ENCODE measurements around the gene ROCK2. TPM values are rescaled to one million over a fixed set of nuclear protein-coding genes. Genes with fewer than 3 reads are reported as not detected.
"Not testable (repeated sequence)": the region's sequence is repeated elsewhere in the genome, so short reads cannot be mapped to it uniquely, and the experiment has no call there.

The ROCK2 gene
- total RNA-seq, 1 donor from 2014 or later, result 45.1 TPM

DNA sequence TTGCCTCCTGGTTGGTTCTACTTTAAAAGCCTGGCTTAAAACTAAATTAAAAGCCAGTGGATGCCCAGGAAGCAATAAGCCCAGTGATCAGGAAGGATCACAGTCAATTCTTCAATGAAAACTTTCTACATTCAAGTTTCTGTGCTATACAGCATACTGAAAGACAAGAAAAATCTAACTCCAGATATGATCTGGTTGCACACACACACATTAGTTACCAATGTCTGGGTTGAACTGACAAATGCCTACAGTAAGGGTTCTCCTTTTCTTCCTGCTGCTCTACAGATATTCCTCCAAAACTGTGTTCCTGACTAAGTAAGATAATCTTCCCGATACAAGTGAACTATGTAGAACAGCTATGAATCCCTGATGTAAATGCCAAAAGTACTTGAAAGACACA is 81.3 kb downstream of the ROCK2 start:
- H2AFZ ChIP-seq (ENCODE audit: low read depth, low read length), result no peak overlapping the region
- Mint-ChIP-seq H3K9me3 (ENCODE audit: unreplicated experiment) (no peaks in the 10 kb centered on the region), H3K36me3 (ENCODE audit: low read depth, unreplicated experiment) (peaks cover 9% of the 10 kb centered on the region), H3K27me3 (ENCODE audit: low read depth, unreplicated experiment) (no peaks in the 10 kb centered on the region), H3K4me1 (ENCODE audit: low read depth, unreplicated experiment) (peaks cover 5% of the 10 kb centered on the region), H3K27ac (ENCODE audit: unreplicated experiment) (no peak overlapping the region), H3K4me3 (ENCODE audit: unreplicated experiment) (no peak overlapping the region)
- H3K9ac ChIP-seq (ENCODE audit: low read length), result no peak overlapping the region
- no peak for FAIRE-seq
- H3K27ac ChIP-seq (ENCODE audit: low read depth, low read length), result no peak overlapping the region
- H3K4me3 ChIP-seq (ENCODE audit: insufficient read depth, low read depth, low read length), result no peak overlapping the region
- H3K27me3 ChIP-seq (ENCODE audit: insufficient read depth, low read length), result no peaks in the 10 kb centered on the region
- H3K9me3 ChIP-seq (ENCODE audit: insufficient read depth, low read depth, low read length), result no peaks in the 10 kb centered on the region
- DNase-seq (ENCODE audit: low read depth), result no peak
- TF ChIP-seq, protein P1, sequence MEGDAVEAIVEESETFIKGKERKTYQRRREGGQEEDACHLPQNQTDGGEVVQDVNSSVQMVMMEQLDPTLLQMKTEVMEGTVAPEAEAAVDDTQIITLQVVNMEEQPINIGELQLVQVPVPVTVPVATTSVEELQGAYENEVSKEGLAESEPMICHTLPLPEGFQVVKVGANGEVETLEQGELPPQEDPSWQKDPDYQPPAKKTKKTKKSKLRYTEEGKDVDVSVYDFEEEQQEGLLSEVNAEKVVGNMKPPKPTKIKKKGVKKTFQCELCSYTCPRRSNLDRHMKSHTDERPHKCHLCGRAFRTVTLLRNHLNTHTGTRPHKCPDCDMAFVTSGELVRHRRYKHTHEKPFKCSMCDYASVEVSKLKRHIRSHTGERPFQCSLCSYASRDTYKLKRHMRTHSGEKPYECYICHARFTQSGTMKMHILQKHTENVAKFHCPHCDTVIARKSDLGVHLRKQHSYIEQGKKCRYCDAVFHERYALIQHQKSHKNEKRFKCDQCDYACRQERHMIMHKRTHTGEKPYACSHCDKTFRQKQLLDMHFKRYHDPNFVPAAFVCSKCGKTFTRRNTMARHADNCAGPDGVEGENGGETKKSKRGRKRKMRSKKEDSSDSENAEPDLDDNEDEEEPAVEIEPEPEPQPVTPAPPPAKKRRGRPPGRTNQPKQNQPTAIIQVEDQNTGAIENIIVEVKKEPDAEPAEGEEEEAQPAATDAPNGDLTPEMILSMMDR (IDR thresholded peaks at IDR 0.05; ENCODE audit: insufficient read depth, low read depth, low read length), result no peak
- no peak for TF ChIP-seq EZH2 (IDR thresholded peaks at IDR 0.05; ENCODE audit: insufficient read depth, low read length)
- no peak overlapping the region for H3K4me2 ChIP-seq (ENCODE audit: low read length)
- no peaks in the 10 kb centered on the region for H3K4me1 ChIP-seq (ENCODE audit: insufficient read depth, low read length)
- H4K20me1 ChIP-seq (ENCODE audit: insufficient read depth, low read length), result peaks cover 27% of the 10 kb centered on the region
- H3K79me2 ChIP-seq (ENCODE audit: insufficient read depth, low read length), result peaks cover 47% of the 10 kb centered on the region
- no peaks in the 10 kb centered on the region for H3K36me3 ChIP-seq (ENCODE audit: insufficient read depth, low read length)

DNA sequence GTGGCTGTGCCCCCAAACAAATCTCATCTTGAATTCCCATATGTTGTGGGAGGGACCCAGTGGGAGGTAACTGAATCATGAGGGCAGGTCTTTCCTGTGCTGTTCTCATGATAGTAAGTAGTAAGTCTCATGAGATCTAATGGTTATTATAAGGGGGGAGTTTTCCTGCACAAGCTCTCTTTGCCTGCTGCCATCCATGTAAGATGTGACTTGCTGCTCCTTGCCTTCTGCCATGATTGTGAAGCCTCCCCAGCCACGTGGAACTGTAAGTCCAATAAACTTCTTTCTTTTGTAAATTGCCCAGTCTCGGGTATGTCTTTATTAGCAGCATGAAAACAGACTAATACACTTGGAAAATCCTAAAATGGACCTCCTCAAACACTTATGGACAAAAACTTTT is 82.0 kb downstream of the ROCK2 start:
- not testable (repeated sequence) for H3K4me3 ChIP-seq (ENCODE audit: insufficient read depth, low read depth, low read length); H3K36me3 ChIP-seq (ENCODE audit: insufficient read depth, low read length); H3K27me3 ChIP-seq (ENCODE audit: insufficient read depth, low read length); H3K4me2 ChIP-seq (ENCODE audit: low read length); H3K9me3 ChIP-seq (ENCODE audit: insufficient read depth, low read depth, low read length); H3K4me3 Mint-ChIP-seq (ENCODE audit: unreplicated experiment); H3K27ac ChIP-seq (ENCODE audit: low read depth, low read length); H3K4me1 Mint-ChIP-seq (ENCODE audit: low read depth, unreplicated experiment); DNase-seq (ENCODE audit: low read depth); H2AFZ ChIP-seq (ENCODE audit: low read depth, low read length); H3K27me3 Mint-ChIP-seq (ENCODE audit: low read depth, unreplicated experiment); H3K9ac ChIP-seq (ENCODE audit: low read length); H3K9me3 Mint-ChIP-seq (ENCODE audit: unreplicated experiment); H3K36me3 Mint-ChIP-seq (ENCODE audit: low read depth, unreplicated experiment); FAIRE-seq; H3K27ac Mint-ChIP-seq (ENCODE audit: unreplicated experiment); H3K4me1 ChIP-seq (ENCODE audit: insufficient read depth, low read length)
- H4K20me1 ChIP-seq (ENCODE audit: insufficient read depth, low read length), result peaks cover 24% of the 10 kb centered on the region
- peaks cover 41% of the 10 kb centered on the region for H3K79me2 ChIP-seq (ENCODE audit: insufficient read depth, low read length)

DNA sequence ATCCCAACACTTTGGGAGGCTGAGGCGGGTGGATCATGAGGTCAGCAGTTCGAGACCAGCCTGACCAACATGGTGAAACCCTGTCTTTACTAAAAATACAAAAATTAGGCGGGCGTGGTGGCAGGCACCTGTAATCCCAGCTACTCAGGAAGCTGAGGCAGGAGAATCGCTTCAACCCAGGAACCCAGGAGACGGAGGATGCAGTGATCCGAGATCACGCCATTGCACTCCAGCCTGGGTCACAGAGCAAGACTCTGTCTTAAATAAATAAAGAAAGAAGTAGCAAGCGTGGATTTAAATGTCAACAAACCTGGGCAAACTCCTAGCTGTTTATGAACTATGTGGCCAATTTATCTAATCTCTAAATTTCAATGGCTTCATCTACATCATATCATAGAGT is 82.9 kb downstream of the ROCK2 start:
- not testable (repeated sequence) for H3K36me3 Mint-ChIP-seq (ENCODE audit: low read depth, unreplicated experiment); H3K9me3 ChIP-seq (ENCODE audit: insufficient read depth, low read depth, low read length); DNase-seq (ENCODE audit: low read depth); H3K27ac Mint-ChIP-seq (ENCODE audit: unreplicated experiment); H3K4me3 ChIP-seq (ENCODE audit: insufficient read depth, low read depth, low read length); FAIRE-seq; H3K4me3 Mint-ChIP-seq (ENCODE audit: unreplicated experiment); H3K4me1 ChIP-seq (ENCODE audit: insufficient read depth, low read length); H3K4me2 ChIP-seq (ENCODE audit: low read length); H3K27me3 Mint-ChIP-seq (ENCODE audit: low read depth, unreplicated experiment); H3K36me3 ChIP-seq (ENCODE audit: insufficient read depth, low read length); H2AFZ ChIP-seq (ENCODE audit: low read depth, low read length); H3K9me3 Mint-ChIP-seq (ENCODE audit: unreplicated experiment); H3K27me3 ChIP-seq (ENCODE audit: insufficient read depth, low read length); H3K27ac ChIP-seq (ENCODE audit: low read depth, low read length); H3K9ac ChIP-seq (ENCODE audit: low read length); H3K4me1 Mint-ChIP-seq (ENCODE audit: low read depth, unreplicated experiment)
- Histone ChIP-seq H4K20me1 (ENCODE audit: insufficient read depth, low read length) (peaks cover 19% of the 10 kb centered on the region), H3K79me2 (ENCODE audit: insufficient read depth, low read length) (peaks cover 37% of the 10 kb centered on the region)

DNA sequence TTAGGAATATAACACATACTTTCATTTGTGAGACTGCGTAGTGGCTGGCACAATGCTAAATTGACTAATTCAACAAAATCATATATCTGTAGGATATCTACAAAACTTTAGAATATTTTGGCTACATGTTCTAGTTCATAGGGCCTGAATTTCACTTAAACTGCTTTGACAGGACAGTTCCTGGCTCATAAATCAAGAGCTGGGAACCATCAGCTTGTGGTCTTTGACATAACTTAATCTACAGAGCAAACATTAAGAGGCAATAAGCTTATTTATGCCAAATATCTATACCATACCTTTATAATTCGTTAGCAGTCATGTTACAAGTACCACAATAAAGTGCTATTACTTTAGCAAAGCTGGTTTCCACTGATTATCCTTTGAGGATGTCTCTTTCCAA is 83.5 kb downstream of the ROCK2 start:
- no peak overlapping the region for H2AFZ ChIP-seq (ENCODE audit: low read depth, low read length)
- H3K4me3 Mint-ChIP-seq (ENCODE audit: unreplicated experiment), result no peak overlapping the region
- H3K27ac ChIP-seq (ENCODE audit: low read depth, low read length), result no peak overlapping the region
- no peak for FAIRE-seq
- H3K9ac ChIP-seq (ENCODE audit: low read length), result no peak overlapping the region
- H3K4me2 ChIP-seq (ENCODE audit: low read length), result no peak overlapping the region
- no peak for TF ChIP-seq EZH2 (IDR thresholded peaks at IDR 0.05; ENCODE audit: insufficient read depth, low read length)
- TF ChIP-seq, protein P1 (IDR thresholded peaks at IDR 0.05; ENCODE audit: insufficient read depth, low read depth, low read length), result no peak
- no peaks in the 10 kb centered on the region for H3K9me3 ChIP-seq (ENCODE audit: insufficient read depth, low read depth, low read length)
- H4K20me1 ChIP-seq (ENCODE audit: insufficient read depth, low read length), result peaks cover 15% of the 10 kb centered on the region
- H3K36me3 Mint-ChIP-seq (ENCODE audit: low read depth, unreplicated experiment), result peaks cover 8% of the 10 kb centered on the region
- no peak overlapping the region for H3K4me3 ChIP-seq (ENCODE audit: insufficient read depth, low read depth, low read length)
- H3K27me3 Mint-ChIP-seq (ENCODE audit: low read depth, unreplicated experiment), result no peaks in the 10 kb centered on the region
- H3K4me1 ChIP-seq (ENCODE audit: insufficient read depth, low read length), result no peaks in the 10 kb centered on the region
- peaks cover 7% of the 10 kb centered on the region for H3K4me1 Mint-ChIP-seq (ENCODE audit: low read depth, unreplicated experiment)
- peaks cover 35% of the 10 kb centered on the region for H3K79me2 ChIP-seq (ENCODE audit: insufficient read depth, low read length)
- DNase-seq (ENCODE audit: low read depth), result no peak
- no peaks in the 10 kb centered on the region for H3K27me3 ChIP-seq (ENCODE audit: insufficient read depth, low read length)
- no peak overlapping the region for H3K27ac Mint-ChIP-seq (ENCODE audit: unreplicated experiment)
- H3K9me3 Mint-ChIP-seq (ENCODE audit: unreplicated experiment), result no peaks in the 10 kb centered on the region
- H3K36me3 ChIP-seq (ENCODE audit: insufficient read depth, low read length), result no peaks in the 10 kb centered on the region
